HG03135 (cell line): Measurements from ENCODE around the gene TAP2.
"Not testable (repeated sequence)": the region's sequence is repeated elsewhere in the genome, so short reads cannot be mapped to it uniquely, and the experiment has no call there.

Experiments used
- ATAC-seq: cut with Tn5 transposase; IDR thresholded peaks from one replicate; pipeline ENCODE4 v1.9.1; 2021; ENCODE audit warnings: mild to moderate bottlenecking, moderate library complexity; ENCODE audit not compliant: unreplicated experiment

TAP2 gene

GRCh38 chr6:32836873-32837272 lies 1.7 kb downstream of the TAP2 start:
- ATAC-seq: no peak

GRCh38 chr6:32835167-32835893 lies 3.2 kb downstream of the TAP2 start:
- no peak for ATAC-seq

- no peak for ATAC-seq
Observed at GRCh38 chr6:32833664-32834063, 4.9 kb downstream of the TAP2 start.

GRCh38 chr6:32832535-32832934 lies 6.0 kb downstream of the TAP2 start:
- no peak for ATAC-seq

- ATAC-seq: no peak
Observed at GRCh38 chr6:32830936-32831335, 7.6 kb downstream of the TAP2 start.

- ATAC-seq: no peak
Observed at GRCh38 chr6:32830017-32830416, 8.5 kb downstream of the TAP2 start.

GRCh38 chr6:32829495-32829894 lies 9.0 kb downstream of the TAP2 start:
- no peak for ATAC-seq

GRCh38 chr6:32827025-32827424 lies 11.5 kb downstream of the TAP2 start:
- no peak for ATAC-seq

GRCh38 chr6:32825966-32826365 lies 12.6 kb downstream of the TAP2 start:
- ATAC-seq: no peak

- ATAC-seq: no peak
Observed at GRCh38 chr6:32819729-32820128, 18.8 kb downstream of the TAP2 start.

- ATAC-seq: no peak
Observed at GRCh38 chr6:32818867-32819266, 19.7 kb downstream of the TAP2 start.

- ATAC-seq: peak; percentile 54
Observed at GRCh38 chr6:32816746-32817204, 21.8 kb downstream of the TAP2 start, which contains the start of gene HLA-DOB. TSS of gene HLA-DOB (minus strand) at chr6:32817002. CDS start at chr6:32816951, 51 bp downstream.

GRCh38 chr6:32815996-32816395 lies 22.5 kb downstream of the TAP2 start:
- peak; percentile 66 for ATAC-seq

GRCh38 chr6:32815115-32815514 lies 23.4 kb downstream of the TAP2 start:
- ATAC-seq: no peak

- ATAC-seq: no peak
Observed at GRCh38 chr6:32814145-32814544, 24.4 kb downstream of the TAP2 start.

GRCh38 chr6:32809171-32809570 lies 29.4 kb downstream of the TAP2 start:
- ATAC-seq: no peak

- no peak for ATAC-seq
Observed at GRCh38 chr6:32807020-32807580, 31.4 kb downstream of the TAP2 start.

GRCh38 chr6:32805404-32805803 lies 33.1 kb downstream of the TAP2 start:
- ATAC-seq: not testable (repeated sequence)

GRCh38 chr6:32803416-32803815 lies 35.1 kb downstream of the TAP2 start:
- ATAC-seq: no peak

GRCh38 chr6:32799740-32800139 lies 38.8 kb downstream of the TAP2 start:
- no peak for ATAC-seq

GRCh38 chr6:32799168-32799567 lies 39.4 kb downstream of the TAP2 start:
- no peak for ATAC-seq
